22Rv1 (cell line): ENCODE data around the gene TRIM26.

Experiments
- ZFX ChIP-seq: fragments of 450-650 bp; IDR thresholded peaks from 2 replicates; pipeline ENCODE4 v1.6.1; 2017; ENCODE audit warnings: antibody characterized with exemption, borderline replicate concordance
- TF ChIP-seq, protein P1 (sequence below): fragments of 450-650 bp; IDR thresholded peaks from 2 replicates; pipeline ENCODE4 v1.5.1; 2017; ENCODE audit warnings: mild to moderate bottlenecking

DNA sequence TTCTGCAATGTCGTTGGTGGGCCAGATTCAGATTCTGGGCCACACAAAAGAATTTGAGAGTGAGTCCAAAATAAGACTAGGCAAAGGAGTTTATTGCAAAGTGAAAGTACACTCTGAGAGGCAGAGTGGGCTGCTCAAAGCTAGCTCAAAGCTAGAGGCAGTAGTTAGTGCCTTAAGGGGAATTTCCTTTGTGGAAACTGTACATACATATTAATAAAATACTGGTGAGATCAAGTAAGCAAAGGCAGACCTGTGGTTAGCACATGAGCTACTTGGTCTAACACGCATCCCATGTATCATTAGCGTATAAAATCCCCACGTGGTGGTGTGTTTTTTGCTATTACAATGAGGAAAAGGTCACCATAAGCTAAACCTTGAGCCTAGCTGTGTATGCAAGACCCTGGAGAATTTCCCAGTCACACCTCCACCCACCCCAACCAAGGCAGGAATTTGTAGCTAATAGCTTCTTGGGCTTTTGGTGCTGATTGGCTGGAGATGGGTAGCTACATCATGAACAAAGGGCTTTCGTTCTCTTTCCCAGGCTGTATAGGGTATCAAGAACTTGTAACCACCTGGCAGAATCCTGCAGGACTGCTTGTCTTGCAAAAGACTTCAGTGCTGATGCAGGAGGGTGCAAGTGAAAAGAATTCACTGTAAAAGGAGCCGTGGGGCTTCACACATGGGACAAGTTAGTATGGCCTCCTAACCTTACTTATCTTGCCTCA lies 14.7 kb upstream of the TRIM26 start:
- TF ChIP-seq, protein P1, sequence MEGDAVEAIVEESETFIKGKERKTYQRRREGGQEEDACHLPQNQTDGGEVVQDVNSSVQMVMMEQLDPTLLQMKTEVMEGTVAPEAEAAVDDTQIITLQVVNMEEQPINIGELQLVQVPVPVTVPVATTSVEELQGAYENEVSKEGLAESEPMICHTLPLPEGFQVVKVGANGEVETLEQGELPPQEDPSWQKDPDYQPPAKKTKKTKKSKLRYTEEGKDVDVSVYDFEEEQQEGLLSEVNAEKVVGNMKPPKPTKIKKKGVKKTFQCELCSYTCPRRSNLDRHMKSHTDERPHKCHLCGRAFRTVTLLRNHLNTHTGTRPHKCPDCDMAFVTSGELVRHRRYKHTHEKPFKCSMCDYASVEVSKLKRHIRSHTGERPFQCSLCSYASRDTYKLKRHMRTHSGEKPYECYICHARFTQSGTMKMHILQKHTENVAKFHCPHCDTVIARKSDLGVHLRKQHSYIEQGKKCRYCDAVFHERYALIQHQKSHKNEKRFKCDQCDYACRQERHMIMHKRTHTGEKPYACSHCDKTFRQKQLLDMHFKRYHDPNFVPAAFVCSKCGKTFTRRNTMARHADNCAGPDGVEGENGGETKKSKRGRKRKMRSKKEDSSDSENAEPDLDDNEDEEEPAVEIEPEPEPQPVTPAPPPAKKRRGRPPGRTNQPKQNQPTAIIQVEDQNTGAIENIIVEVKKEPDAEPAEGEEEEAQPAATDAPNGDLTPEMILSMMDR, result no peak
- no peak for TF ChIP-seq ZFX
